Astrocyte of the cerebellum (primary cell): ENCODE data around the gene DOCK1.
A peak's percentile ranks its signal among the peaks of the same experiment; 100 is the strongest.

Experiments used
- DNase-seq: peaks from one replicate; pipeline ENCODE4 v3.0.0-alpha.2; 2011; ENCODE audit warnings: low read depth
- H3K4me3 ChIP-seq: 2 replicates; pipeline ENCODE4 v1.5.1; 2011; ENCODE audit warnings: mild to moderate bottlenecking, low read depth, low read length, moderate library complexity
- in situ Hi-C: cut with HindIII; loops from 2 replicates; pipeline ENCODE4 v1.10.0; 2017; ENCODE audit warnings: low sequenced_read_pairs
- TF ChIP-seq, protein P1 (sequence below): IDR thresholded peaks from 2 replicates; pipeline ENCODE4 v1.5.1; 2012; ENCODE audit warnings: low read length, low read depth, moderate library complexity, mild to moderate bottlenecking; ENCODE audit errors: missing control alignments

DOCK1 gene

DNA sequence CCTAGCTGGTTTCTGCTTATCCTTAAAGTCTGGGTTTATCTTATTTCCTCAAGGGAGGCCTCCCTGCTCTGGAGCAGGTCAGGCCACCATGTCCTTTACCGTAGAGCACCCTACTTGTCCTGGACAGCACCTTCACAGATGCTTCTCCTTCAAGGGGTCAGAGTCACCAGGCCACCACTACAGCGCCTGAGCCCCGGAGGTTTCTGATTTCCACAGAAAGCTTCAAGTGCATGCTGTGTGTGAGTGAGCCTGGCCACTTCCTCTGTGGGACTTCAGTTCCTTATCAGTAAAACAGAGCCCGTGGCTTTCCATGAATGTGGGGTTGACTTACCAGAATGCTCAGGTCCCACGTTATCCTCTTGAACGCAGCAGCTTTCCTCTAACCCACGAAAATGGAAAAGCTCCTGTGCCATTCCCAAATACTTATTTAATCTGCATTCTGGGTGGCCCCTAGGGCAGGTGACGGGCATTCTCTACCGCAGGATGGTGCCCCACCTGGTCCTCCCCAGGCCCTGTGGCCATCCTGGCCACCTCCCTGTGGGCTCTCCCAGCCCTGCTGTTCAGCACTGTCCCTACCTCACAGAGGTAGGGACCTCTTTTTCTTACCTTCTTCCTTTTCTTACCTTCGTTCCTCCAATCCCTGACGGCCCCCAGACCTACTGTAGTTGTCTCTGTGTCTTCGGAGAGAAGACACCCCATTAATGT lies 1.4 kb upstream of the DOCK1 start:
- TF ChIP-seq, protein P1, sequence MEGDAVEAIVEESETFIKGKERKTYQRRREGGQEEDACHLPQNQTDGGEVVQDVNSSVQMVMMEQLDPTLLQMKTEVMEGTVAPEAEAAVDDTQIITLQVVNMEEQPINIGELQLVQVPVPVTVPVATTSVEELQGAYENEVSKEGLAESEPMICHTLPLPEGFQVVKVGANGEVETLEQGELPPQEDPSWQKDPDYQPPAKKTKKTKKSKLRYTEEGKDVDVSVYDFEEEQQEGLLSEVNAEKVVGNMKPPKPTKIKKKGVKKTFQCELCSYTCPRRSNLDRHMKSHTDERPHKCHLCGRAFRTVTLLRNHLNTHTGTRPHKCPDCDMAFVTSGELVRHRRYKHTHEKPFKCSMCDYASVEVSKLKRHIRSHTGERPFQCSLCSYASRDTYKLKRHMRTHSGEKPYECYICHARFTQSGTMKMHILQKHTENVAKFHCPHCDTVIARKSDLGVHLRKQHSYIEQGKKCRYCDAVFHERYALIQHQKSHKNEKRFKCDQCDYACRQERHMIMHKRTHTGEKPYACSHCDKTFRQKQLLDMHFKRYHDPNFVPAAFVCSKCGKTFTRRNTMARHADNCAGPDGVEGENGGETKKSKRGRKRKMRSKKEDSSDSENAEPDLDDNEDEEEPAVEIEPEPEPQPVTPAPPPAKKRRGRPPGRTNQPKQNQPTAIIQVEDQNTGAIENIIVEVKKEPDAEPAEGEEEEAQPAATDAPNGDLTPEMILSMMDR = no peak
- in situ Hi-C loops = no loop called here
- DNase-seq = no peak
- no peak overlapping the region for H3K4me3 ChIP-seq

DNA sequence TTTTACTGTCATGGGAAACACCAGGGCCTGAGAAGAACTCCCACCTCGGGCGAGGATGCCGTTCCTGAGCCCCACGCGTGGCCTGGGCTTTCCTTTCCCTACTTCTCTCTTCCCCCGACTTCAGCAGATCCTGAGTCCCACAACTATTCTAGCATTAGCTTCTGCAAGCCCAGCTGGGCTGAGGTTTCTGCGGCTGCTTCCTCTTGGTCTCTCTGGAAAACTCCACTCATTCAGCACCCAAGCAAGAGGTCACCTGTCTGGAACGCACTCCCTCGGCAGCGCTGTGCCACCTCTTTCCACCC lies 761 bp upstream of the DOCK1 start:
- in situ Hi-C loops = no loop called here
- peak overlapping the region; percentile 72 for H3K4me3 ChIP-seq
- DNase-seq = no peak
- TF ChIP-seq, protein P1 = no peak

DNA sequence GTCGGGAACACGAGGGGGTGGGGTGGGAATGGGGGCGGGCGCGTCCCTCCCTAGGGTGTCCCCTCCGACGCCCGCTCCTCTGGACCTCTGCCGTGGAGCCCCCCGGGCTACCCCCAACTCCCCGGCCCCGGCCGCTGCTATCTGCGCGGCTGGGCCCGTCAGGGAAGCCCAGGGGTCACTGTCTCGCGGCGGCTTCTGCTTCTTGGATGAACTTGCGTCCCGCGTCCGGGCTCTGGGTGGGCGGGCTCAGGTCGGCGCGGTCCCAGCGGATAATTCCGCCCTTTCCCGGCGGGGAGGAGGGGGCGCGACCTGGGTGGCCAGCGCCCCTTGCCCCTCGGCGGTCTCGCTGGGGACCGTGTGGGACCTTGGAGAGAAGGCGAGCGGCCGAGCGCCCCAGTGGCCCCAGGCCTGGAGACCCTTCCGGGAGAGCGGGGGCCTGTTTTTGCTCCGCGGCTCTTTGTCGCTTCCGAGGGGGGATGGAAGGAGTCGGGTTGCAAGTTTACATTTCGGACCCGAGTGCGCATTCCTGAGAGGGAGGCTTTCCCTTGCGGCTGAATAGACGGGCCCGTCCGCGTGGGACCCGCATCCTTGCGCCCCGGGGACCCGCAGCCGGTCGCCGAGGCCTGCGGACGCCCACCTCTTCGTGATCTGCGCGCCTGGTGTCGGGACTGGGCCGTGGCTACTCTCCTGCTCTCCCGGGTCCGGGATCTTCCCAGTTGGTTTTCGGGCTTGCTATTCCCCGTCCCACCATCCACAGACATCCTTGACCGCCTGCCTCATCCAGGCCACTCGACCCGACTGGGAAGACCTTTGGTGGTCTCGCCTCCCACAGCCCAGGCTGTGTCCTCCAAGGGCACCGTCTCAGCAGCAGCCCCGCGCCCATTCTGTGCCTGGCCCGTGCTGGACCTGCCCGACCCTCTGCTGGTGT lies 812 bp downstream of the DOCK1 start:
- no peak for DNase-seq
- H3K4me3 ChIP-seq = peak overlapping the region; percentile 72
- in situ Hi-C loops = no loop called here
- TF ChIP-seq, protein P1 = no peak

DNA sequence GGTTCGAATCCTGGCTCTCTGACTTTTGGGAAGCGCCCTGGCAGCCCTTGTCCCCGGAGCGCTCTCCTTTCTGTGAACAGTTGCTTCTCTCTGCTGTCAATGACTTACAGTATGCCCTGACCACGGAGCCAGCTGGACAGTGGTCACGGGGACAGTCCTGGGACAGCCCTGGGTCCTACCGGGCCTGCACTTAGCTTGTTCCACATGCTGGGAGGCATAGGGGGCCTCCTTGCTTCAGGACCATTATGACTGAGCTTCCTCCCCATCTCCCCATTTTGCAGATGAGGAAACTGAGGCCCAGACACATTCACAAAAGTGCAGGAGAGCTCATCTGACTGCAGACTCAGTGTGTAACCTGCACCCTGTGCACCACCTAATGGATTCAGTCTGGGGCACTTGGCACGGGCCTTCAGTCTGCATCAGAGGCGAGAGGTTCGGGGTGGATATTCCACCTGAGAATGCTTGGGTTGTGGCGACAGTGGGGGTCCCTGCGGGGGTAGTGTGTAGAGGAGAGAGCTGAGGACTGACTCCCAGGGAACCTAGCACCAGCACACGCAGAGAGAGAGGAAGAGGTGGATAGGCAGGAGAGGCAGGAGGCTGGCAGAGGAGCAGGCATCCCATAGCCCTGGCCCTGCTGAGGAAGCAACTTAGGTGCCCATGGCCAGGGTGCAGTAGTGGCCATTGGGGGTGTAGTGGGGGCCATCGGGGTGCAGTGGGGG lies 1.6 kb downstream of the DOCK1 start:
- in situ Hi-C loops = no loop called here
- H3K4me3 ChIP-seq = peak overlapping the region; percentile 72
- TF ChIP-seq, protein P1 = no peak
- no peak for DNase-seq

DNA sequence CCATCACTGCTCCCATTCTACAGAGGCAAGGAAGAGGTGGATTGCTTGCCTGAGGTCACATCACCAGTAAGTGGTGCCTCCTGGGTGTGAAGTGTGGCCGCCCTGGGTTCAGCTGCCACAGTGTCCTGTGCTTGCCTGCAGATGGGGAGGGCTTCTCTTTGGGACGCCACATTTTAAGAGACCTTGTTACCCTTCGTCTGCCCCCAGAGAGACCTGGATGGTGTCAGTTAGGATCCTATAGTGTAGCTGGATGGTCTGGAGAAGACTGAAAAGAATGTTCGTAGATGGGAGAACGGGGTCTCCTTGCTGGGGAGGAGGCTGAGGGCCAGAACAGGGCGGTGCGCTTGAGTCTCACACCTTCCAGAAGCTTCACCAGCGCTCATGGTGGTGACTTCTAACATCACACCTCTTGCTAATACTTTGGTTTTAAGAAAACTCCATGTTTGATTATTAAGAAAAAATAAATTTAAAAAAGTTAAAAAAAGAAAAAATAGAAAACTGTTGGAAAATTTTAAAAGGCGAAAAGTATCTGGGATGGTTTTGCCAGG lies 2.3 kb downstream of the DOCK1 start:
- in situ Hi-C loops = no loop called here
- H3K4me3 ChIP-seq = no peak overlapping the region
- TF ChIP-seq, protein P1 = peak; percentile 5
- DNase-seq = no peak

DNA sequence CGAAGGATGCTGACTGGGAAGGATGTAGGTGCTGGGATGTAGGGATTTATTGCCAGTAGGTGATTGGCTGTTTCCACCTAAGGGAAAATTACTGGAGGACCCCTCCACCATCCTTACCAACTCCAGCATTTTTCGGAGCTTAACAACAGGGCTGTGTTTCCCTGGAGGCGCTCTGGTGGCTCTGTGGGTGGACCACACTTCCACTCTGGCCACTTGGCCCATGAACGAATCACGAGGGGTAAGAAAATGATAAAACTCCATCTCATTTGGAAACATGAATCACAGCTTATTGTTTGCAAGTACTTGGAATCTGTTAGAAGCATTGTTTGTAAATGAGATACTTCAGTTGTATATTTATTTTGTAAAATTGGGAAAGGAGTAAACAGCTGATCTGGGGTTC lies 3.0 kb downstream of the DOCK1 start:
- in situ Hi-C loops = no loop called here
- no peak overlapping the region for H3K4me3 ChIP-seq
- TF ChIP-seq, protein P1 = no peak
- DNase-seq = no peak
